GM18861 (cell line): ENCODE data around the gene HSPB1.
"Not testable (repeated sequence)": the region's sequence is repeated elsewhere in the genome, so short reads cannot be mapped to it uniquely, and the experiment has no call there.

Experiments used
- ATAC-seq: cut with Tn5 transposase; IDR thresholded peaks from one replicate; pipeline ENCODE4 v1.9.1; 2021; ENCODE audit not compliant: unreplicated experiment

The HSPB1 gene

GRCh38 chr7:76330261-76330660, 27.8 kb downstream of the HSPB1 start:
- ATAC-seq = no peak

GRCh38 chr7:76330673-76331072, 28.2 kb downstream of the HSPB1 start:
- no peak for ATAC-seq

- ATAC-seq = no peak
Observed at GRCh38 chr7:76332078-76332477, 29.6 kb downstream of the HSPB1 start.

GRCh38 chr7:76333511-76334101, 31.1 kb downstream of the HSPB1 start:
- ATAC-seq = no peak

- no peak for ATAC-seq
Observed at GRCh38 chr7:76334320-76334967, 32.0 kb downstream of the HSPB1 start.

GRCh38 chr7:76335417-76335816, 32.9 kb downstream of the HSPB1 start:
- not testable (repeated sequence) for ATAC-seq

- no peak for ATAC-seq
Observed at GRCh38 chr7:76336094-76336493, 33.6 kb downstream of the HSPB1 start.

- no peak for ATAC-seq
Observed at GRCh38 chr7:76337147-76337546, 34.7 kb downstream of the HSPB1 start.

- no peak for ATAC-seq
Observed at GRCh38 chr7:76338298-76339084, 36.0 kb downstream of the HSPB1 start.

- ATAC-seq = no peak
Observed at GRCh38 chr7:76340617-76341131, 38.2 kb downstream of the HSPB1 start.

GRCh38 chr7:76342222-76342621, 39.7 kb downstream of the HSPB1 start:
- ATAC-seq = no peak

GRCh38 chr7:76343294-76343930, 40.9 kb downstream of the HSPB1 start:
- no peak for ATAC-seq

GRCh38 chr7:76343931-76344321, 41.5 kb downstream of the HSPB1 start:
- ATAC-seq = no peak

GRCh38 chr7:76346097-76346496, 43.6 kb downstream of the HSPB1 start:
- no peak for ATAC-seq

GRCh38 chr7:76346778-76347177, 44.3 kb downstream of the HSPB1 start:
- no peak for ATAC-seq

GRCh38 chr7:76347710-76348109, 45.2 kb downstream of the HSPB1 start:
- no peak for ATAC-seq

- no peak for ATAC-seq
Observed at GRCh38 chr7:76349313-76349885, 46.9 kb downstream of the HSPB1 start.

GRCh38 chr7:76351372-76351771, 48.9 kb downstream of the HSPB1 start:
- no peak for ATAC-seq

GRCh38 chr7:76352193-76352592, 49.7 kb downstream of the HSPB1 start:
- ATAC-seq = no peak

- no peak for ATAC-seq
Observed at GRCh38 chr7:76353744-76354143, 51.3 kb downstream of the HSPB1 start.
